WTC11 (cell line): ENCODE measurements around the gene CLCN6. TPM values are rescaled to one million over a fixed set of nuclear protein-coding genes. Genes with fewer than 3 reads are reported as not detected.

Experiments
- ATAC-seq: fragments of 200-7000 bp; cut with Tn5 transposase; 2 replicates; pipeline ENCODE4 v1.10.0; 2021; ENCODE audit warnings: mild to moderate bottlenecking, moderate library complexity
- CTCF ChIA-PET: fragments of 300-600 bp; sonication (Branson Sonifier 250); formaldehyde crosslinking; loops from one replicate; lab custom pipeline; 2021; ENCODE audit warnings: antibody characterized with exemption; lab: Charles Lee
- POLR2A ChIA-PET: fragments of 350-600 bp; sonication (Branson Sonifier 250); formaldehyde crosslinking; loops from one replicate; lab custom pipeline; 2021; ENCODE audit warnings: antibody characterized with exemption; lab: Charles Lee
- DNase-seq: peaks from one replicate; pipeline ENCODE4 v3.0.0; 2021; ENCODE audit warnings: low spot score
- H3K27ac Mint-ChIP-seq: 2 replicates; pipeline ENCODE4 v1.8.0; 2021; ENCODE audit warnings: mixed read lengths
- H3K27me3 Mint-ChIP-seq: 2 replicates; pipeline ENCODE4 v1.8.0; 2021; ENCODE audit warnings: low read depth, mild to moderate bottlenecking, moderate library complexity, mixed read lengths
- H3K36me3 Mint-ChIP-seq: 2 replicates; pipeline ENCODE4 v1.8.0; 2021; ENCODE audit warnings: mixed read lengths
- H3K4me1 Mint-ChIP-seq: 2 replicates; pipeline ENCODE4 v1.8.0; 2022; ENCODE audit warnings: mixed read lengths
- H3K4me3 Mint-ChIP-seq: 2 replicates; pipeline ENCODE4 v1.8.0; 2021; ENCODE audit warnings: mild to moderate bottlenecking, moderate library complexity, mixed read lengths
- H3K9me3 Mint-ChIP-seq: 2 replicates; pipeline ENCODE4 v1.8.0; 2021; ENCODE audit warnings: mixed read lengths
- ELF4 ChIP-seq: sonication (generic); formaldehyde crosslinking; IDR thresholded peaks from 2 replicates; pipeline ENCODE4 v1.8.1; 2022; ENCODE audit warnings: low read depth, mild to moderate bottlenecking, moderate library complexity, missing genetic modification reagents
- GABPB1 ChIP-seq: sonication (generic); formaldehyde crosslinking; IDR thresholded peaks from 2 replicates; pipeline ENCODE4 v1.8.1; 2023; ENCODE audit warnings: mild to moderate bottlenecking, missing genetic modification reagents
- KAT7 ChIP-seq: sonication (generic); formaldehyde crosslinking; IDR thresholded peaks from 2 replicates; pipeline ENCODE4 v1.8.1; 2023; ENCODE audit warnings: missing genetic modification reagents, mild to moderate bottlenecking, borderline replicate concordance
- PRRX2 ChIP-seq: fragments of 250-450 bp; sonication (Bioruptor Pico); IDR thresholded peaks from 2 replicates; pipeline ENCODE4 v1.8.0; 2021; ENCODE audit warnings: mild to moderate bottlenecking
- RELA ChIP-seq: sonication (generic); formaldehyde crosslinking; IDR thresholded peaks from 2 replicates; pipeline ENCODE4 v1.8.1; 2022; ENCODE audit warnings: missing genetic modification reagents, mild to moderate bottlenecking, borderline replicate concordance
- SMAD3 ChIP-seq: sonication (generic); formaldehyde crosslinking; IDR thresholded peaks from 2 replicates; pipeline ENCODE4 v1.8.0; 2022; ENCODE audit warnings: missing genetic modification reagents, mild to moderate bottlenecking, borderline replicate concordance
- SMAD4 ChIP-seq: sonication (generic); formaldehyde crosslinking; IDR thresholded peaks from 2 replicates; pipeline ENCODE4 v1.8.0; 2022; ENCODE audit warnings: mild to moderate bottlenecking, missing genetic modification reagents
- TCF7 ChIP-seq: sonication (generic); formaldehyde crosslinking; IDR thresholded peaks from 2 replicates; pipeline ENCODE4 v1.8.0; 2022; ENCODE audit warnings: mild to moderate bottlenecking, low read depth, missing genetic modification reagents, moderate library complexity
- TEAD4 ChIP-seq: sonication (generic); formaldehyde crosslinking; IDR thresholded peaks from 2 replicates; pipeline ENCODE4 v1.8.0; 2022; ENCODE audit warnings: mild to moderate bottlenecking, missing genetic modification reagents
- ZNF138 ChIP-seq: sonication (generic); formaldehyde crosslinking; conservative IDR thresholded peaks from 2 replicates; pipeline ENCODE4 v1.8.1; 2022; ENCODE audit warnings: mild to moderate bottlenecking, moderate library complexity, missing genetic modification reagents
- ZNF317 ChIP-seq: sonication (generic); formaldehyde crosslinking; IDR thresholded peaks from 2 replicates; pipeline ENCODE4 v1.8.1; 2023; ENCODE audit warnings: low read depth, mild to moderate bottlenecking, moderate library complexity, missing genetic modification reagents, borderline replicate concordance
- total RNA-seq: library from RNA; stranded (reverse); gene quantifications from 3 replicates; pipeline ENCODE4 v1.2.3, GENCODE V29; 2021
- TF ChIP-seq, protein P1 (sequence below): sonication (generic); formaldehyde crosslinking; IDR thresholded peaks from 2 replicates; pipeline ENCODE4 v1.8.1; 2022; ENCODE audit warnings: low read depth, mild to moderate bottlenecking, moderate library complexity, missing genetic modification reagents, borderline replicate concordance
- TF ChIP-seq, protein P2 (sequence below): sonication (generic); formaldehyde crosslinking; IDR thresholded peaks from 2 replicates; pipeline ENCODE4 v1.8.0; 2022; ENCODE audit warnings: mild to moderate bottlenecking, missing genetic modification reagents
- TF ChIP-seq, protein P3 (sequence below): sonication (generic); formaldehyde crosslinking; IDR thresholded peaks from 2 replicates; pipeline ENCODE4 v1.8.0; 2022; ENCODE audit warnings: mild to moderate bottlenecking, missing genetic modification reagents
- TF ChIP-seq, protein P4 (sequence below): fragments of 250-450 bp; sonication (Bioruptor Pico); IDR thresholded peaks from 2 replicates; pipeline ENCODE4 v2.1.2; 2022; ENCODE audit warnings: mild to moderate bottlenecking, moderate library complexity
- TF ChIP-seq, protein P5 (sequence below): sonication (generic); formaldehyde crosslinking; IDR thresholded peaks from 2 replicates; pipeline ENCODE4 v1.8.1; 2022; ENCODE audit warnings: low read depth, missing genetic modification reagents, borderline replicate concordance
- TF ChIP-seq, protein P6 (sequence below): sonication (generic); formaldehyde crosslinking; IDR thresholded peaks from 2 replicates; pipeline ENCODE4 v1.8.1; 2023; ENCODE audit warnings: mild to moderate bottlenecking, missing genetic modification reagents
- TF ChIP-seq, protein P7 (sequence below): sonication (generic); formaldehyde crosslinking; IDR thresholded peaks from 2 replicates; pipeline ENCODE4 v1.8.0; 2023; ENCODE audit warnings: missing genetic modification reagents, mild to moderate bottlenecking, borderline replicate concordance

Gene CLCN6
- total RNA-seq, 1 experiment from 2014 or later, result 22.3 TPM

DNA sequence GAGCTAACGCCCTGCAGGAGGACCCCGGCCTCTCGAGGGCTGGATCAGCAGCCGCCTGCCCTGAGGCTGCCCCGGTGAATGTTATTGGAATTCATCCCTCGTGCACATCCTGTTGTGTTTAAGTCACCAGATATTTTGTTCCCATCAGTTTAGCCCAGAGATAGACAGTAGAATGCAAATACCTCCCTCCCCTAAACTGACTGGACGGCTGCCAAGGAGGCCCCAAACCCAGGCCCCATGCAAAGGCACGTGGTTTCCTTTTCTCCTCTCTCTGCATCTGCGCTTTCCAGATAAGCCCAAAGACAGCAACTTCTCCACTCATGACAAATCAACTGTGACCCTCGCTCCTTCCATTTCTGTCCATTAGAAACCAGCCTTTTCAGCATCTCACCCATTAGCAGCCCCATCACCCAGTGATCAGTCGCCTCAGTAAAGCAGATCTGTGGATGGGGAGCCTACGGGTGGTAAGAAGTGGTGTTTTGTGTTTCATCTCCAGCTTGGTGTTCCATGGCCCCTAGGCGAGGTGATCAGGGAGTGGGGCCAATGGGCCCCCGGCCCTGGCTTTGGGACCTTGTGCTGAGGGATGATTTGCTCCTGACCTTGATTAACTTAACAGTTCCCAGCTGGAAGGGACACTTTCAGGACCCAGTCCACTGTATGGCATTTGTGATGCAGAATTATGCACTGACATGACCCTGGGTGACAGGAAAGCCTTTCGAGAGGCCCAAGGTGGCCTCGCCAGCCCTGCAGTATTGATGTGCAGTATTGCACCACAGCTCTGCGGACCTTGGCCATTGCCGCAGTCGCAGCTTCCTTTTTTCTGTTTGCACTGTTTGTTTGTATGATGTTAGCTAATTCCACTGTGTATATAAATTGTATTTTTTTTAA is 36.4 kb downstream of the CLCN6 start:
- Mint-ChIP-seq H3K27ac (no peak overlapping the region), H3K4me3 (no peak overlapping the region), H3K4me1 (no peaks in the 10 kb centered on the region), H3K36me3 (peaks cover 62% of the 10 kb centered on the region), H3K27me3 (no peaks in the 10 kb centered on the region)
- POLR2A ChIA-PET, result no interaction called here
- ATAC-seq, result no peak
- TF ChIP-seq, protein P1, sequence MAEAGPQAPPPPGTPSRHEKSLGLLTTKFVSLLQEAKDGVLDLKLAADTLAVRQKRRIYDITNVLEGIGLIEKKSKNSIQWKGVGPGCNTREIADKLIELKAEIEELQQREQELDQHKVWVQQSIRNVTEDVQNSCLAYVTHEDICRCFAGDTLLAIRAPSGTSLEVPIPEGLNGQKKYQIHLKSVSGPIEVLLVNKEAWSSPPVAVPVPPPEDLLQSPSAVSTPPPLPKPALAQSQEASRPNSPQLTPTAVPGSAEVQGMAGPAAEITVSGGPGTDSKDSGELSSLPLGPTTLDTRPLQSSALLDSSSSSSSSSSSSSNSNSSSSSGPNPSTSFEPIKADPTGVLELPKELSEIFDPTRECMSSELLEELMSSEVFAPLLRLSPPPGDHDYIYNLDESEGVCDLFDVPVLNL (CRISPR knock-in tag), result no peak
- peak; percentile 78 for TF ChIP-seq GABPB1 (CRISPR knock-in tag)
- TF ChIP-seq, all 79 proteins: peak for 1
- CTCF ChIA-PET, result interaction anchor here (0.7 kb wide), 1 partner anchor 22 kb away, joined by 3 read pairs; no protein-coding TSS in a partner anchor
- no peak for DNase-seq
- H3K9me3 Mint-ChIP-seq, result no peaks in the 10 kb centered on the region

DNA sequence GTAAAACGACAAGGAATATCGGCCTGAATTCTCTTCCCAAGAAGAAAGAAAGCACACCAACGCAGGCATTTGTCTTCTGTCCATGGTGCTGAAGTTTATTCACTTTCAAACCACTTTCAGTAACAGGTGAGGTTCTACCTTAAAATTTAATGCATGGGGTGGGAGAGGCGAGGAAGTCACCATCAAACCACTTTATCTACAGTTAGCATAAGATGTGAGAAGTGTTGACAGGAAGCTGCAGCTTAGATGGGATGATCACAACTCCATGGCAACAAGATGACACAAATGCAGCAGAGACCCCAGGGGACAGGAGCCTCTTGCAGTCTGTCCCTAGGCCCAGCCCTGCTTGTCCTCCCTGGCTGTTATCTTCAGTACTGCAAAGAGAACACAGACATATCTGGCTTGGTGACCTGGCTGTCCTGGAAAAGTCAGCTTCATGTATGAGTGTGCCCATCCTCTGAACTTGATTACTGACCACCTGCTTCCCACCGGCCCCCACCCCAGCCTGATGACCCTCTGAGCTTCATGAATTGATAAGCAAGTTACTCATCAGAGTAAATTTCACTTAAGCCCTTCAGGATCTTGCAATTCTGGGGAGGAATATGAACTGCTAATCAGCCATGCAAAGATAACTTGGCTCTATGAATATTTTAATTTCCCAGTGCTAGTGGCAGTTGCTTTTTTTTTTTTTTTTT is 39.8 kb downstream of the CLCN6 start:
- DNase-seq (no peak), ATAC-seq (0 out of 2 replicates have a peak, but pooled peaks have one; percentile 20)
- Mint-ChIP-seq H3K27me3 (no peaks in the 10 kb centered on the region; the same call in 1 of the 2 replicates), H3K4me1 (no peaks in the 10 kb centered on the region), H3K9me3 (no peaks in the 10 kb centered on the region), H3K27ac (no peak overlapping the region), H3K4me3 (no peak overlapping the region), H3K36me3 (peaks cover 36% of the 10 kb centered on the region)
- ChIA-PET POLR2A (interaction anchor here (0.7 kb wide), 1 partner anchor 244 kb away, joined by 5 read pairs; no protein-coding TSS in a partner anchor), CTCF (interaction anchor here (0.6 to 1.4 kb wide), 4 partner anchors 10 to 196 kb away, joined by 3 to 5 read pairs (median 3); no protein-coding TSS in a partner anchor)
- TF ChIP-seq, protein P2, sequence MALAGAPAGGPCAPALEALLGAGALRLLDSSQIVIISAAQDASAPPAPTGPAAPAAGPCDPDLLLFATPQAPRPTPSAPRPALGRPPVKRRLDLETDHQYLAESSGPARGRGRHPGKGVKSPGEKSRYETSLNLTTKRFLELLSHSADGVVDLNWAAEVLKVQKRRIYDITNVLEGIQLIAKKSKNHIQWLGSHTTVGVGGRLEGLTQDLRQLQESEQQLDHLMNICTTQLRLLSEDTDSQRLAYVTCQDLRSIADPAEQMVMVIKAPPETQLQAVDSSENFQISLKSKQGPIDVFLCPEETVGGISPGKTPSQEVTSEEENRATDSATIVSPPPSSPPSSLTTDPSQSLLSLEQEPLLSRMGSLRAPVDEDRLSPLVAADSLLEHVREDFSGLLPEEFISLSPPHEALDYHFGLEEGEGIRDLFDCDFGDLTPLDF (CRISPR knock-in tag), result no peak
- no peak for TF ChIP-seq SMAD3 (CRISPR knock-in tag)
- no peak for TF ChIP-seq ZNF138 (CRISPR knock-in tag)
- TF ChIP-seq TCF7, result no peak
- TF ChIP-seq RELA (CRISPR knock-in tag), result no peak
- TF ChIP-seq, protein P3, sequence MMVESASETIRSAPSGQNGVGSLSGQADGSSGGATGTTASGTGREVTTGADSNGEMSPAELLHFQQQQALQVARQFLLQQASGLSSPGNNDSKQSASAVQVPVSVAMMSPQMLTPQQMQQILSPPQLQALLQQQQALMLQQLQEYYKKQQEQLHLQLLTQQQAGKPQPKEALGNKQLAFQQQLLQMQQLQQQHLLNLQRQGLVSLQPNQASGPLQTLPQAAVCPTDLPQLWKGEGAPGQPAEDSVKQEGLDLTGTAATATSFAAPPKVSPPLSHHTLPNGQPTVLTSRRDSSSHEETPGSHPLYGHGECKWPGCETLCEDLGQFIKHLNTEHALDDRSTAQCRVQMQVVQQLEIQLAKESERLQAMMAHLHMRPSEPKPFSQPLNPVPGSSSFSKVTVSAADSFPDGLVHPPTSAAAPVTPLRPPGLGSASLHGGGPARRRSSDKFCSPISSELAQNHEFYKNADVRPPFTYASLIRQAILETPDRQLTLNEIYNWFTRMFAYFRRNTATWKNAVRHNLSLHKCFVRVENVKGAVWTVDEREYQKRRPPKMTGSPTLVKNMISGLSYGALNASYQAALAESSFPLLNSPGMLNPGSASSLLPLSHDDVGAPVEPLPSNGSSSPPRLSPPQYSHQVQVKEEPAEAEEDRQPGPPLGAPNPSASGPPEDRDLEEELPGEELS, result no peak
- no peak for TF ChIP-seq ELF4 (CRISPR knock-in tag)
- no peak for TF ChIP-seq PRRX2
- TF ChIP-seq, protein P4, sequence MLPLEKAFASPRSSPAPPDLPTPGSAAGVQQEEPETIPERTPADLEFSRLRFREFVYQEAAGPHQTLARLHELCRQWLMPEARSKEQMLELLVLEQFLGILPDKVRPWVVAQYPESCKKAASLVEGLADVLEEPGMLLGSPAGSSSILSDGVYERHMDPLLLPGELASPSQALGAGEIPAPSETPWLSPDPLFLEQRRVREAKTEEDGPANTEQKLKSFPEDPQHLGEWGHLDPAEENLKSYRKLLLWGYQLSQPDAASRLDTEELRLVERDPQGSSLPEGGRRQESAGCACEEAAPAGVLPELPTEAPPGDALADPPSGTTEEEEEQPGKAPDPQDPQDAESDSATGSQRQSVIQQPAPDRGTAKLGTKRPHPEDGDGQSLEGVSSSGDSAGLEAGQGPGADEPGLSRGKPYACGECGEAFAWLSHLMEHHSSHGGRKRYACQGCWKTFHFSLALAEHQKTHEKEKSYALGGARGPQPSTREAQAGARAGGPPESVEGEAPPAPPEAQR (CRISPR knock-in tag), result no peak
- TF ChIP-seq TEAD4 (CRISPR knock-in tag), result no peak
- TF ChIP-seq, protein P5, sequence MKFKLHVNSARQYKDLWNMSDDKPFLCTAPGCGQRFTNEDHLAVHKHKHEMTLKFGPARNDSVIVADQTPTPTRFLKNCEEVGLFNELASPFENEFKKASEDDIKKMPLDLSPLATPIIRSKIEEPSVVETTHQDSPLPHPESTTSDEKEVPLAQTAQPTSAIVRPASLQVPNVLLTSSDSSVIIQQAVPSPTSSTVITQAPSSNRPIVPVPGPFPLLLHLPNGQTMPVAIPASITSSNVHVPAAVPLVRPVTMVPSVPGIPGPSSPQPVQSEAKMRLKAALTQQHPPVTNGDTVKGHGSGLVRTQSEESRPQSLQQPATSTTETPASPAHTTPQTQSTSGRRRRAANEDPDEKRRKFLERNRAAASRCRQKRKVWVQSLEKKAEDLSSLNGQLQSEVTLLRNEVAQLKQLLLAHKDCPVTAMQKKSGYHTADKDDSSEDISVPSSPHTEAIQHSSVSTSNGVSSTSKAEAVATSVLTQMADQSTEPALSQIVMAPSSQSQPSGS (CRISPR knock-in tag), result no peak
- TF ChIP-seq SMAD4, result no peak
- TF ChIP-seq, protein P6, sequence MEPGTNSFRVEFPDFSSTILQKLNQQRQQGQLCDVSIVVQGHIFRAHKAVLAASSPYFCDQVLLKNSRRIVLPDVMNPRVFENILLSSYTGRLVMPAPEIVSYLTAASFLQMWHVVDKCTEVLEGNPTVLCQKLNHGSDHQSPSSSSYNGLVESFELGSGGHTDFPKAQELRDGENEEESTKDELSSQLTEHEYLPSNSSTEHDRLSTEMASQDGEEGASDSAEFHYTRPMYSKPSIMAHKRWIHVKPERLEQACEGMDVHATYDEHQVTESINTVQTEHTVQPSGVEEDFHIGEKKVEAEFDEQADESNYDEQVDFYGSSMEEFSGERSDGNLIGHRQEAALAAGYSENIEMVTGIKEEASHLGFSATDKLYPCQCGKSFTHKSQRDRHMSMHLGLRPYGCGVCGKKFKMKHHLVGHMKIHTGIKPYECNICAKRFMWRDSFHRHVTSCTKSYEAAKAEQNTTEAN, result no peak
- no peak for TF ChIP-seq KAT7 (CRISPR knock-in tag)
- TF ChIP-seq, protein P7, sequence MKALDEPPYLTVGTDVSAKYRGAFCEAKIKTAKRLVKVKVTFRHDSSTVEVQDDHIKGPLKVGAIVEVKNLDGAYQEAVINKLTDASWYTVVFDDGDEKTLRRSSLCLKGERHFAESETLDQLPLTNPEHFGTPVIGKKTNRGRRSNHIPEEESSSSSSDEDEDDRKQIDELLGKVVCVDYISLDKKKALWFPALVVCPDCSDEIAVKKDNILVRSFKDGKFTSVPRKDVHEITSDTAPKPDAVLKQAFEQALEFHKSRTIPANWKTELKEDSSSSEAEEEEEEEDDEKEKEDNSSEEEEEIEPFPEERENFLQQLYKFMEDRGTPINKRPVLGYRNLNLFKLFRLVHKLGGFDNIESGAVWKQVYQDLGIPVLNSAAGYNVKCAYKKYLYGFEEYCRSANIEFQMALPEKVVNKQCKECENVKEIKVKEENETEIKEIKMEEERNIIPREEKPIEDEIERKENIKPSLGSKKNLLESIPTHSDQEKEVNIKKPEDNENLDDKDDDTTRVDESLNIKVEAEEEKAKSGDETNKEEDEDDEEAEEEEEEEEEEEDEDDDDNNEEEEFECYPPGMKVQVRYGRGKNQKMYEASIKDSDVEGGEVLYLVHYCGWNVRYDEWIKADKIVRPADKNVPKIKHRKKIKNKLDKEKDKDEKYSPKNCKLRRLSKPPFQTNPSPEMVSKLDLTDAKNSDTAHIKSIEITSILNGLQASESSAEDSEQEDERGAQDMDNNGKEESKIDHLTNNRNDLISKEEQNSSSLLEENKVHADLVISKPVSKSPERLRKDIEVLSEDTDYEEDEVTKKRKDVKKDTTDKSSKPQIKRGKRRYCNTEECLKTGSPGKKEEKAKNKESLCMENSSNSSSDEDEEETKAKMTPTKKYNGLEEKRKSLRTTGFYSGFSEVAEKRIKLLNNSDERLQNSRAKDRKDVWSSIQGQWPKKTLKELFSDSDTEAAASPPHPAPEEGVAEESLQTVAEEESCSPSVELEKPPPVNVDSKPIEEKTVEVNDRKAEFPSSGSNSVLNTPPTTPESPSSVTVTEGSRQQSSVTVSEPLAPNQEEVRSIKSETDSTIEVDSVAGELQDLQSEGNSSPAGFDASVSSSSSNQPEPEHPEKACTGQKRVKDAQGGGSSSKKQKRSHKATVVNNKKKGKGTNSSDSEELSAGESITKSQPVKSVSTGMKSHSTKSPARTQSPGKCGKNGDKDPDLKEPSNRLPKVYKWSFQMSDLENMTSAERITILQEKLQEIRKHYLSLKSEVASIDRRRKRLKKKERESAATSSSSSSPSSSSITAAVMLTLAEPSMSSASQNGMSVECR (CRISPR knock-in tag), result no peak
- TF ChIP-seq ZNF317 (CRISPR knock-in tag), result no peak
